Stimulated activated CD8-positive, alpha-beta memory T cell treated with anti-CD3 and anti-CD28 coated beads, Interleukin-12 subunit alpha, Interleukin-12 subunit beta, amount 100 ng/mL, for 1 hour (primary cell): Measurements from ENCODE around the gene ZDHHC20.

ENCODE experiments used
- DNase-seq: peaks from one replicate; pipeline ENCODE4 v3.0.0-alpha.2; 2020; ENCODE audit warnings: low read depth

The ZDHHC20 gene

GRCh38 chr13:21361123-21361522 is 98.0 kb downstream of the ZDHHC20 start:
- DNase-seq = no peak

GRCh38 chr13:21360463-21360862 is 98.6 kb downstream of the ZDHHC20 start:
- DNase-seq = no peak

- no peak for DNase-seq
Measured at GRCh38 chr13:21359855-21360254, 99.2 kb downstream of the ZDHHC20 start.

- no peak for DNase-seq
Measured at GRCh38 chr13:21355304-21355703, 103.8 kb downstream of the ZDHHC20 start.

DNA sequence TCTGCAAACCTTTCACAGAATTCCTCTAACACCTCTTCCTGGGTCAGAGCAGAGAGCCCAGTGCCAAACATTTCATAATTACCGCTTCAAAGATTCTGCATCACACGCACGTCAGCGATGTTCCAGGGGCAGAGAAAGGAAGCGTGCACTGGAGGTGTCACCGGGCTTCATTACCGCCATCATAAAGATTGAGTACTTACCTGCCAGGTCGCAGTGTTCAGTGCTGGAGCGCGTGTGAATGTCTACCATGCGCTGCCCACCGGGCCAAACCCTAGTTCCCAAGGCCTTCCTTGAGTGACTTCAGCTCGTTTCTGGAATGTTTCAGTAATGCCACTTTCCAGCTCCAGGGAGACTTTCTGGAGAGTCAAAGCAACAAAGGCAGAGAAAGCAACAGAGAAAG is 104.4 kb downstream of the ZDHHC20 start:
- DNase-seq = no peak

- DNase-seq = no peak
Measured at GRCh38 chr13:21348488-21349120, 110.5 kb downstream of the ZDHHC20 start.

GRCh38 chr13:21347753-21348318 is 111.3 kb downstream of the ZDHHC20 start:
- no peak for DNase-seq

DNA sequence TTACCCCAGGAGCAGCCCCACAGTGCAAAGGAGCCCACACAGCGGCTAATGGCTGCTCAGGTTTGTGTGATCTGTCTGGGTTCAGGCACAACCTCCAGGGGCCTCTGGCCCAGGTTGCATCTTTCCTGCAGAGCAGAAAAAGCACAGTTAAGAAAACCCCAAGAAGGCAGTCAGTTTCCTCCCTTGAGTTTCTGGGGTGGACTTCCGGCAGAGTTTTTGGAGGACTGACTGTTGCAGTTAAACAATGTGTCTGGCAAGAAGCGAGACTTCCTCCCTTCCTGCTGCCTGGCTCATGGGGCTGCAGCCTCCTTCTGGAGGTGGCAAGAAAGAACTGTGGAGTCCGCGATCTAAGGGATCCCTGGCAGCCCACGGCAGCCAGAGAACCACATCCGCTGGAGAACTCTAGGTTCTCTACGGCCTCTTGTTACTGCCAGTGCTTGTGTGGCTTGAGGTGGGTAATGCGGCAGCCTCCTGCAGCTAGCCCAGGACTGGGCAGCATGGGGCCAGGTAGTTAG is 114.4 kb downstream of the ZDHHC20 start:
- DNase-seq = no peak

DNA sequence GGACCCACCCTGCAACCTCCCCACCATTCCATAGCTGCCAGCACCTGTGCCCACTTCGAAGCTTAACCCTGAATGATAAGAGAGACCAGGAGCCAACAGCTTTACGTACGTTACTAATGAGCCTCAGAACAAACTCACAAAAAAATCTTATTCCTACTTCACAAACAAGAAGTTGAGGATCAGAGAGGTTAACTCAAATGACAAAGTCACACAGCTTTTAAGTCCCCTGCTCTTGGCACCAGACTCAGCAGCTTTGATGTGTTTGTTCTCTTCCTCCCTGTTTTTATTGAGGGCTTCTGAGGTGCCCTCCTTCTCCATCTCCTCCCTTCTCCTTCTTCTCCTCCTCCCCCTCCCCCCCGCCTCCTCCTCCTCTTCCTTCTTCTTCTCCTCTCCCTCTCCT is 115.4 kb downstream of the ZDHHC20 start:
- no peak for DNase-seq

GRCh38 chr13:21342699-21343442 is 116.2 kb downstream of the ZDHHC20 start:
- no peak for DNase-seq

- DNase-seq = no peak
Measured at GRCh38 chr13:21341637-21342422, 117.3 kb downstream of the ZDHHC20 start.

- no peak for DNase-seq
Measured at GRCh38 chr13:21338639-21339278, 120.3 kb downstream of the ZDHHC20 start.

DNA sequence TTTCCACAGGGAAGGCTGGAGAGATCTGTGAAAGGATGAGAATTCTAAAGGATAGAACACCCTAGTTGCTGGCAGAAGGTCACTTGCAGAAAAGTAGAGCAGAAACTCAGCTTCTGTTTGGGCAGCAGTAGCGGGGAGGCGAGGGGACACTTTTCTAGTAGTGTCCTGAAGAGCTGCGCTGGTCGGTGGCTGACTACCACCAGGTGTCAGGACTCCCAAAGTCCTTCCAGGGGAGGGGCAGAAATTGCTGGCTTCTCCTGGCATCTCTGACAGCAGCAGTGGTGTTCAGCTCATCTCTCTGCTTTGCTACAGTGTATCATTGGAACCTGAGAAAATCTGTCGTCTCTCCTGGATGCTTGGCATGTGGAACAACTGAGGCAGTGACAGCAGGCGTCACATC is 120.9 kb downstream of the ZDHHC20 start:
- no peak for DNase-seq

- no peak for DNase-seq
Measured at GRCh38 chr13:21336609-21337349, 122.3 kb downstream of the ZDHHC20 start.

DNA sequence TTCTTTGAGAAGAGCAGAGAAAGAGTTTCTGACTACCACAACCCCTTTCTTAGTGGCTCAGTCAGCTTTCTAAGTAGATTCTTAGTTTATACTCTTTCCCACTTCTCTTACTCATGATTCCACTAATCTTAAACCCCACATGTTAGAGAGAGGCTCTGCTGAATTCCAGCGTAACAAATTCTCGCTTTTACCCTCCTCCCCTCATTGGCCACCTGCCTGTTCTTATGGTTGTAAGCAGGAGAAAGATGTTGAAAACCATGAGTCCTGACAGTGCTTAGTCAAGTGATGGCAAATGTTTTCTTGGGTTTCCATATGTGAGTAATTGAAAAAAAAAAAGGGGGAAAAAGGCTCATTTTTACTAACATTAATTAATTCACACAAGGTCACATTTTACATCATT is 125.9 kb downstream of the ZDHHC20 start:
- DNase-seq = no peak

DNA sequence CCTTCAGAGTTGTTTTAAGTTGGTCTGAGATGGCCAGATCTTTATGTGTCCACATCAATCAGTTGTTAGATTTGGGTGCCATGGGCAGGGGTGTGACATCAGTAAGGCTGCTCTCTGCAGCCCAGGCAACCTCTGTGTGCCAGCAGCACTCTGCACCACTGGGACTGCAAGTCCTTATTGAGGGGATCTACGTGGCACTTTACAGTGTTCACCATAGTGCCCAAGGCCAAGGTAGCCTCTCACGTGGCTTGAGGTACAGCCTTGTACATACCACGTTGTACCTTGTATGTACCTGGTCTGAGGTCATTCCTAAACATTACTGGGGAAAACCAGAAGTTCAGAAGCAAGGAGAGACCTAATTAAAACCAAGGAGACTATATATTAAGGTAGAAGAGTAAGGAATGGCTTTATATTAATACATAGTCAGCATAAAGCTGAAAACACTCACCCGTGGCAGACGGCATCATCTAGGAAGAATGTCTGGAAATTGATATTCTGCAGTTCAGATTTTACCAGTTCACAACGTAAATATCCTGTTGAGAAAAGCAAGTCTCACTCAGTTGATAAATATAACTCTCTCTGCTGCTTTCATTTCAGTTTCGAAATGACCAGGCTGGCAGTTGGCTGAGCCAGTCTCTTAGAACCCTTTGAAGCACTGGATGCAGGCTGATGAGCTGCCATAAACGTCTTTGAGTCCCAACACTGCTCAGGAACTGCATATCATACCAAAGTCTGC is 128.8 kb downstream of the ZDHHC20 start:
- no peak for DNase-seq

DNA sequence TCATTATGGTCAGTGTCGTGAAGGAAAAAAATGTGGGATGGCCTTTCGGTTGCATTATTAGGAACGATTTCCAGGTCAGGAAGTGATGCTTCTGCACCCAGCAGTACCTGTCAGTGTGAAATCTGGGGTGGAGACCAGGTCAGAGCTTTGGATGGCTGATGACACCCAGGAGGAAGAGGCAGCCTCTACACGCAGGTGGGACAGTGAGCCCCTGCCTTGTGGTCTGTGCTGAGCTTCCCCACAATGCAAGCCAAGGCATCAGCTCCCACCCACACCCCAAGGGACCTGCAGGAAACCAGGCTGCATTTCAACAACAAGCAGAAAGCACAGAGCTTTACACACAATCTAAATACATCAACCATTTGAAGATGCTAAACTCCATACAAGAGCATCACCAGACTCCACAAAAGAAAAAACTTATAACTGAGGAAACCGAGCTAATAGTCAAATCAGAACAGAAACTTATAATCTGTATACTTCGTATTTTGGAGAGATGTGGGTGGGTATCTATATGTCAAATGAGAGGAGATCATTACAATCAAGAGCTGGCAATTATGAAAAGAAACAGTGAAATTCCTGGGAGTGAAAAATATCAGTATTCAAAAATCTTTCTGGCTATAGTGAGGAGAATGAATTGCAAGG is 130.1 kb downstream of the ZDHHC20 start:
- no peak for DNase-seq

- DNase-seq = no peak
Measured at GRCh38 chr13:21328201-21328600, 130.9 kb downstream of the ZDHHC20 start.

- DNase-seq = no peak
Measured at GRCh38 chr13:21326155-21327031, 132.7 kb downstream of the ZDHHC20 start.
